T47D (cell line): Measurements from ENCODE around the gene KCNJ4.
"Not testable (repeated sequence)": the region's sequence is repeated elsewhere in the genome, so short reads cannot be mapped to it uniquely, and the experiment has no call there.

Experiments
- DNase-seq, 2 experiments: peaks; one replicate each; pipeline versions ENCODE4 v3.0.0 to v3.0.0-alpha.2; 2011 to 2012; ENCODE audit warnings: low read depth in 1 of 2, low spot score in 1 of 2
- JUND ChIP-seq: IDR thresholded peaks from 2 replicates; pipeline ENCODE4 v1.6.1; 2012; ENCODE audit warnings: low read depth
- in situ Hi-C: cut with HindIII; loops from 2 replicates; pipeline ENCODE4 v1.10.0; 2016; ENCODE audit warnings: low sequenced_read_pairs, low pct_unique_long_range_greater_than_20kb

KCNJ4 gene

DNA sequence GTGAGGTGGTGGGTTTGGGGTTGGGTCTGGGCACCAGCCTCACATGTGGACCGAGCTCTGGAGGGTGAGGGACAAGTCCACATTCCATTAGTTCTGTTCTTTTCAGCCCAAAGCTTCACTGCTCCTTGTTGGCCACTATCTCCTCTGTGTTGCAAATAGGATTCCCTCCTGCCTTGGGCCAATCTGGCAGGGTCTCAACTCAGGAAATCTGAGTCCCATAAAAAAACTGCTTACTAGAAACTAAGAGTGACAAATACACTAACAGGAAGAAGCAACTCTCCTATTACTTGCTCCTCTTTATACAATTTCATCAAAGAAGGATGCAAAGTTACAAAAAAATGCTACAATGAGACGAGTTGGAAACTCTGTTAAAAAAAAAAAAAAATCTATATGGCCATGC, 71.6 kb downstream of the KCNJ4 start:
- DNase-seq, result no peak
- TF ChIP-seq JUND, result no peak
- in situ Hi-C loops, result no loop called here

DNA sequence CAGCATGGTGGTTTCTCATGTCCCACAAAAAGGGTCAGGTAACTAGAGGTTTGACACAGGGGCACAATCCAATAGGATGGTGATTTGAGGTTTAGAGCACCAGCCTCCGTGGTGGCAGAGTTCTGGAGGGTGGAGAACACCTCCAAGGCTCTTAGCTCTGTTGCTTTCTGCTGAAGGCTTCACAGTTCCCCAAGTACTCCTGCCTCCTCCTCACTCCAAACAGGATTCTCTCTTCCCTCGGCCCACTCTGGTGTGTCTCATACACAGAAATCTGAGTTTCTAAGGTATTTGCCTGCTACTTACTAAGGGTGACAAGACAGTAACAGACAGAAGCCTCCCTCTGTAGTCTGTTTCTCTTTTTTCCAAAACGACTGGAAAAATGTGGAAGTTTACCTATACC, 73.6 kb downstream of the KCNJ4 start:
- in situ Hi-C loops, DNase-seq: not testable (repeated sequence)
